H9 (cell line): ENCODE measurements around the gene PRSS2. TPM values are rescaled to one million over a fixed set of nuclear protein-coding genes. Genes with fewer than 3 reads are reported as not detected.
"Not testable (repeated sequence)": the region's sequence is repeated elsewhere in the genome, so short reads cannot be mapped to it uniquely, and the experiment has no call there.

Experiments used
- DNase-seq: peaks from one replicate; pipeline ENCODE4 v3.0.0-alpha.2; 2017
- H2AFZ ChIP-seq: one replicate; pipeline ENCODE4 v1.6.1; 2013; ENCODE audit warnings: mild to moderate bottlenecking, low read length, control low read depth, moderate library complexity
- H2AK5ac ChIP-seq: 2 replicates; pipeline ENCODE4 v1.6.1; 2013; ENCODE audit warnings: low read length, control low read depth, mixed read lengths; ENCODE audit not compliant: insufficient read length
- H2BK120ac ChIP-seq: one replicate; pipeline ENCODE4 v1.6.1; 2013; ENCODE audit warnings: low read depth, mild to moderate bottlenecking, low read length, control low read depth, inconsistent platforms; ENCODE audit not compliant: poor library complexity, severe bottlenecking
- H2BK12ac ChIP-seq: 2 replicates; pipeline ENCODE4 v1.6.1; 2013; ENCODE audit warnings: low read length, control low read depth, mixed read lengths, low read depth; ENCODE audit not compliant: insufficient read length
- H2BK15ac ChIP-seq: 2 replicates; pipeline ENCODE4 v1.6.1; 2013; ENCODE audit warnings: low read depth, low read length, control low read depth
- H2BK20ac ChIP-seq: one replicate; pipeline ENCODE4 v1.6.1; 2013; ENCODE audit warnings: low read depth, mild to moderate bottlenecking, low read length, control low read depth, inconsistent platforms; ENCODE audit not compliant: poor library complexity, severe bottlenecking
- H2BK5ac ChIP-seq: 2 replicates; pipeline ENCODE4 v1.6.1; 2013; ENCODE audit warnings: low read length, control low read depth, mixed read lengths; ENCODE audit not compliant: insufficient read length
- H3K14ac ChIP-seq: 2 replicates; pipeline ENCODE4 v1.6.1; 2013; ENCODE audit warnings: low read length, control low read depth; ENCODE audit not compliant: insufficient read depth
- H3K18ac ChIP-seq: 2 replicates; pipeline ENCODE4 v1.6.1; 2013; ENCODE audit warnings: low read depth, mild to moderate bottlenecking, mixed read lengths, low read length, control low read depth; ENCODE audit not compliant: insufficient read length
- H3K23ac ChIP-seq: 2 replicates; pipeline ENCODE4 v1.6.1; 2013; ENCODE audit warnings: low read length, control low read depth, mixed read lengths, low read depth; ENCODE audit not compliant: insufficient read length
- H3K23me2 ChIP-seq: 2 replicates; pipeline ENCODE4 v1.6.1; 2013; ENCODE audit warnings: low read depth, mild to moderate bottlenecking, mixed read lengths, low read length, control low read depth; ENCODE audit not compliant: insufficient read length, poor library complexity, severe bottlenecking
- H3K27ac ChIP-seq: 2 replicates; pipeline ENCODE4 v1.5.1; 2013; ENCODE audit warnings: low read length, control low read depth, mixed read lengths, low read depth; ENCODE audit not compliant: insufficient read length
- H3K27me3 ChIP-seq: 2 replicates; pipeline ENCODE4 v1.6.1; 2013; ENCODE audit warnings: low read length, control low read depth, inconsistent platforms; ENCODE audit not compliant: insufficient read depth
- H3K4ac ChIP-seq: 2 replicates; pipeline ENCODE4 v1.6.1; 2013; ENCODE audit warnings: low read depth, mild to moderate bottlenecking, control low read depth, inconsistent platforms, low read length, moderate library complexity
- H3K4me1 ChIP-seq: 2 replicates; pipeline ENCODE4 v1.6.1; 2013; ENCODE audit warnings: low read length, control low read depth, inconsistent platforms; ENCODE audit not compliant: insufficient read depth
- H3K4me2 ChIP-seq: 2 replicates; pipeline ENCODE4 v1.6.1; 2013; ENCODE audit warnings: low read length, control low read depth, mixed read lengths; ENCODE audit not compliant: insufficient read length, insufficient read depth
- H3K56ac ChIP-seq: 2 replicates; pipeline ENCODE4 v1.6.1; 2013; ENCODE audit warnings: low read depth, mild to moderate bottlenecking, mixed read lengths, low read length, control low read depth; ENCODE audit not compliant: insufficient read length
- H3K79me1 ChIP-seq: 2 replicates; pipeline ENCODE4 v1.6.1; 2013; ENCODE audit warnings: low read depth, mild to moderate bottlenecking, moderate library complexity, low read length, control low read depth, inconsistent platforms; ENCODE audit not compliant: insufficient read depth, poor library complexity, severe bottlenecking
- H3K79me2 ChIP-seq: 2 replicates; pipeline ENCODE4 v1.6.1; 2013; ENCODE audit warnings: low read length, control low read depth, inconsistent platforms; ENCODE audit not compliant: insufficient read depth
- H3K9ac ChIP-seq: 2 replicates; pipeline ENCODE4 v1.6.1; 2013; ENCODE audit warnings: low read length, control low read depth, mixed read lengths; ENCODE audit not compliant: insufficient read length; ENCODE audit errors: extremely low read depth
- H3K9me3 ChIP-seq: one replicate; pipeline ENCODE4 v1.6.1; 2013; ENCODE audit warnings: low read depth, low read length, inconsistent platforms; ENCODE audit not compliant: control insufficient read depth
- H3T11ph ChIP-seq: one replicate; pipeline ENCODE4 v1.6.1; 2013; ENCODE audit warnings: mild to moderate bottlenecking, low read length, control low read depth, inconsistent platforms
- H4K20me1 ChIP-seq: one replicate; pipeline ENCODE4 v1.6.1; 2013; ENCODE audit not compliant: control insufficient read depth, insufficient read length, insufficient read depth
- H4K5ac ChIP-seq: 2 replicates; pipeline ENCODE4 v1.6.1; 2013; ENCODE audit warnings: low read depth, mild to moderate bottlenecking, mixed read lengths, low read length, control low read depth; ENCODE audit not compliant: insufficient read length
- H4K8ac ChIP-seq: replicated peaks from 2 replicates; pipeline ENCODE4 v1.6.1; 2013; ENCODE audit warnings: low read length, control low read depth, mixed read lengths, low read depth; ENCODE audit not compliant: insufficient read length
- H4K91ac ChIP-seq: 2 replicates; pipeline ENCODE4 v1.6.1; 2013; ENCODE audit warnings: low read depth, mild to moderate bottlenecking, moderate library complexity, mixed read lengths, low read length, control low read depth; ENCODE audit not compliant: insufficient read length
- H3K27ac Mint-ChIP-seq, 3 experiments: 2 replicates in 2 of 3; 3 replicates in 1 of 3; pipeline ENCODE4 v1.8.0; 2020 to 2021; ENCODE audit warnings: mixed read lengths in 3 of 3, mild to moderate bottlenecking in 1 of 3, moderate library complexity in 1 of 3
- H3K27me3 Mint-ChIP-seq: 2 replicates; pipeline ENCODE4 v1.8.0; 2021; ENCODE audit warnings: low read depth, mild to moderate bottlenecking, moderate library complexity, mixed read lengths
- H3K36me3 Mint-ChIP-seq, 3 experiments: 2 replicates in 2 of 3; 3 replicates in 1 of 3; pipeline ENCODE4 v1.8.0; 2020 to 2021; ENCODE audit warnings: low read depth in 3 of 3, mixed read lengths in 3 of 3; ENCODE audit not compliant: insufficient read depth in 1 of 3
- H3K4me1 Mint-ChIP-seq, 2 experiments: 2 replicates each; pipeline ENCODE4 v1.8.0; 2020; ENCODE audit warnings: mixed read lengths in 2 of 2
- H3K4me3 Mint-ChIP-seq, 2 experiments: 2 replicates in 1 of 2; 3 replicates in 1 of 2; pipeline ENCODE4 v1.8.0; 2020 to 2021; ENCODE audit warnings: mild to moderate bottlenecking in 2 of 2, mixed read lengths in 2 of 2, moderate library complexity in 1 of 2
- H3K9me3 Mint-ChIP-seq, 2 experiments: 2 replicates in 1 of 2; 3 replicates in 1 of 2; pipeline ENCODE4 v1.8.0; 2020; ENCODE audit warnings: mild to moderate bottlenecking in 2 of 2, mixed read lengths in 2 of 2, moderate library complexity in 1 of 2
- CTCF ChIP-seq: fragments of 200-600 bp; sonication (generic); conservative IDR thresholded peaks from 3 replicates; pipeline ENCODE4 v1.8.0; 2021; ENCODE audit warnings: antibody characterized with exemption, mild to moderate bottlenecking
- WGBS: extraction: QIAGEN DNeasy Blood & Tissue Kit; methylation state at CpG from one replicate; pipeline ENCODE4 v1.1.7; 2013; ENCODE audit warnings: missing lambda C conversion rate, low lambda C conversion rate, mixed read lengths; ENCODE audit not compliant: insufficient read length; ENCODE audit errors: extremely low coverage; 5-methylcytosine and 5-hydroxymethylcytosine counted together
- total RNA-seq: library from RNA; stranded (reverse); gene quantifications from 2 replicates; pipeline ENCODE4 v1.2.1, GENCODE V29; 2021

PRSS2 gene
- total RNA-seq, 1 experiment from 2014 or later: not detected

DNA sequence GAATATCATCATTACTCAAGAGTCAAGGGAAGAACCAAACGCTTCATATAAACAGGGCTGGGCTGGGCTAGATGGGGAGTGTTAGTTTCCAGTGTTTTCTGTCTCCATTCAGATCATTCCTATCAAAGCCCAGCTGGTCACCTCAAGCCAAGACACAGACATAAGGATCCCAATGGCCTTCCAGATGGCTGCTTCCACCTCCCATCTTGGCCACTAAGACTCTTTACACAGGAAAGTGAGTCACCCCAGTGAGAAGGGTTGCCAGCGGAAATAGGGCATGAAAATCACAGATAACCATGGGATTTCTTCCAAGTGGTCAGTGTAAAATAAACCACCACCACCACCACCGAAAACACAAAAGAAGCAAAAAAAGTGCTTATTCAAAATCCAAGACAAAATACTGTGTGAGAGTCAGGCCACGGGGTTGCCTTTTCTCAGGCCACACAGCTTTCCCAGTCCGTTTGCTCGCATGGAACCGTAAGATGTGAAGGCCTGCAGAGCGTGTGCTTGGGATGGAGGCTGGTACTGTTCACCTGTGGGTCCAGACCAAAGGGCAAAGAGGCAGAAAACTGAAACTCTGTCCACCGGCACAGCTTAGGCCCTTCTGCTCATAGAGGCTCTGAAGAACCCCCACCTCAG lies 5.6 kb downstream of the PRSS2 start:
- H3K56ac ChIP-seq: no peak overlapping the region
- H3K9ac ChIP-seq: no peak overlapping the region
- H3K4me2 ChIP-seq: no peak overlapping the region
- no peak overlapping the region for H4K5ac ChIP-seq
- no peak overlapping the region for H3K4me3 Mint-ChIP-seq
- H3K27me3 ChIP-seq: no peaks in the 10 kb centered on the region
- no peak overlapping the region for H3K27ac ChIP-seq
- no peak for TF ChIP-seq CTCF
- no peak overlapping the region for H3K14ac ChIP-seq
- peaks cover 3 to 5% of the 10 kb centered on the region in 2 experiments; a peak in 3 of 4 replicates for H3K4me1 Mint-ChIP-seq
- DNase-seq: no peak
- H3T11ph ChIP-seq: no peak overlapping the region
- H2BK120ac ChIP-seq: no peak overlapping the region
- H3K79me1 ChIP-seq: no peaks in the 10 kb centered on the region
- H3K9me3 ChIP-seq: no peaks in the 10 kb centered on the region
- no CpG with 5 or more reads among the region's 9 CpGs for WGBS
- H4K8ac ChIP-seq: no peak overlapping the region
- peaks cover 8% of the 10 kb centered on the region for H3K27me3 Mint-ChIP-seq
- H3K4ac ChIP-seq: no peak overlapping the region
- no peak overlapping the region for H4K91ac ChIP-seq
- no peak overlapping the region for H2AK5ac ChIP-seq
- H2BK20ac ChIP-seq: no peak overlapping the region
- no peaks in the 10 kb centered on the region for H3K23me2 ChIP-seq
- H2BK15ac ChIP-seq: no peak overlapping the region
- no peaks in the 10 kb centered on the region for H3K4me1 ChIP-seq
- no peaks in the 10 kb centered on the region for H3K79me2 ChIP-seq
- H3K36me3 Mint-ChIP-seq: no peaks in the 10 kb centered on the region
- no peak overlapping the region for H3K18ac ChIP-seq
- H3K23ac ChIP-seq: no peak overlapping the region
- no peaks in the 10 kb centered on the region for H3K9me3 Mint-ChIP-seq
- H2BK5ac ChIP-seq: no peak overlapping the region
- H4K20me1 ChIP-seq: no peaks in the 10 kb centered on the region
- H2BK12ac ChIP-seq: no peak overlapping the region
- no peak overlapping the region for H2AFZ ChIP-seq
- no peak overlapping the region for H3K27ac Mint-ChIP-seq

DNA sequence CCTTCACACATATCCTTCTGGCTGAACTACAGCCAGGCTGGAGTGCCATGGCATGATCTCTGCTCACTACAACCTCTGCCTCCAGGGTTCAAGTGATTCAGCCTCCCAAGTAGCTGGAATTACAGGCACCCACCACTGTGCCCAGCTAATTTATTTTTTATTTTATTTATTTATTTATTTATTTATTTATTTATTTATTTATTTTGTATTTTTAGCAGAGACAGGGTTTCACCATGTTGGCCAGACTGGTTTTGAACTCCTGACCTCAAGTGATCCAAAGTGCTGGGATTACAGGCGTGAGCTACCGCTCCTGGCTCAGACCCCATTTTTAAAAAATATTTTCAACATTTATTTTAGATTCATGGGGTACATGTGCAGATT lies 6.1 kb downstream of the PRSS2 start:
- H3K23ac ChIP-seq, H4K5ac ChIP-seq, H3K79me2 ChIP-seq, H3K4me1 ChIP-seq, H2AFZ ChIP-seq, H3K23me2 ChIP-seq, H3K9me3 Mint-ChIP-seq, H3K79me1 ChIP-seq, H3T11ph ChIP-seq, H3K14ac ChIP-seq, H4K91ac ChIP-seq, H2BK20ac ChIP-seq, H2BK12ac ChIP-seq, H3K56ac ChIP-seq, H3K27ac ChIP-seq, H2BK15ac ChIP-seq, H2AK5ac ChIP-seq, H3K4ac ChIP-seq, H4K20me1 ChIP-seq, H3K36me3 Mint-ChIP-seq, H3K9ac ChIP-seq, DNase-seq, H2BK5ac ChIP-seq, H3K4me3 Mint-ChIP-seq, H3K18ac ChIP-seq, H3K27ac Mint-ChIP-seq, H3K9me3 ChIP-seq, H3K4me2 ChIP-seq, H4K8ac ChIP-seq, H2BK120ac ChIP-seq, H3K4me1 Mint-ChIP-seq, H3K27me3 Mint-ChIP-seq, H3K27me3 ChIP-seq: not testable (repeated sequence)
- WGBS: no CpG with 5 or more reads among the region's 2 CpGs
